HG03060 (cell line): ENCODE data around the gene RNU6-8.

Experiments used
- ATAC-seq: cut with Tn5 transposase; IDR thresholded peaks from one replicate; pipeline ENCODE4 v1.9.1; 2021; ENCODE audit warnings: low read depth, moderate number of reproducible peaks; ENCODE audit not compliant: unreplicated experiment

Gene RNU6-8

GRCh38 chr14:32202998-32203882 is at the start of gene RNU6-8:
TSS of gene RNU6-8 (minus strand) at chr14:32203269.
- ATAC-seq = peak; percentile 30

GRCh38 chr14:32252030-32252670 is 49.1 kb upstream of the RNU6-8 start:
- peak; percentile 48 for ATAC-seq

- no peak for ATAC-seq
Observed at GRCh38 chr14:32251530-32251929, 48.5 kb upstream of the RNU6-8 start.

- ATAC-seq = no peak
Observed at GRCh38 chr14:32250681-32251080, 47.6 kb upstream of the RNU6-8 start.

GRCh38 chr14:32249780-32250179 is 46.7 kb upstream of the RNU6-8 start:
- no peak for ATAC-seq

- no peak for ATAC-seq
Observed at GRCh38 chr14:32249371-32249770, 46.3 kb upstream of the RNU6-8 start.

GRCh38 chr14:32246751-32247150 is 43.7 kb upstream of the RNU6-8 start:
- no peak for ATAC-seq

- ATAC-seq = no peak
Observed at GRCh38 chr14:32244404-32244803, 41.3 kb upstream of the RNU6-8 start.

- no peak for ATAC-seq
Observed at GRCh38 chr14:32233260-32233659, 30.2 kb upstream of the RNU6-8 start.

GRCh38 chr14:32232481-32232880 is 29.4 kb upstream of the RNU6-8 start:
- no peak for ATAC-seq

- no peak for ATAC-seq
Observed at GRCh38 chr14:32230695-32231280, 27.7 kb upstream of the RNU6-8 start.

GRCh38 chr14:32230181-32230580 is 27.1 kb upstream of the RNU6-8 start:
- ATAC-seq = no peak

GRCh38 chr14:32226056-32226455 is 23.0 kb upstream of the RNU6-8 start:
- ATAC-seq = no peak

GRCh38 chr14:32225378-32225920 is 22.4 kb upstream of the RNU6-8 start:
- no peak for ATAC-seq

- ATAC-seq = no peak
Observed at GRCh38 chr14:32224737-32225377, 21.8 kb upstream of the RNU6-8 start.

GRCh38 chr14:32217301-32217700 is 14.2 kb upstream of the RNU6-8 start:
- no peak for ATAC-seq

- ATAC-seq = no peak
Observed at GRCh38 chr14:32212833-32213232, 9.8 kb upstream of the RNU6-8 start.

GRCh38 chr14:32211068-32211404 is 8.0 kb upstream of the RNU6-8 start:
- ATAC-seq = no peak

GRCh38 chr14:32209471-32209870 is 6.4 kb upstream of the RNU6-8 start:
- no peak for ATAC-seq

GRCh38 chr14:32208490-32208889 is 5.4 kb upstream of the RNU6-8 start:
- no peak for ATAC-seq

GRCh38 chr14:32206552-32206951 is 3.5 kb upstream of the RNU6-8 start:
- ATAC-seq = no peak
